HepG2 (cell line): ENCODE measurements around the gene PREP. TPM values are rescaled to one million over a fixed set of nuclear protein-coding genes. Genes with fewer than 3 reads are reported as not detected.

Experiments used
- ATAC-seq: fragments of 200-7000 bp; cut with Tn5 transposase; 3 replicates; pipeline ENCODE4 v1.9.1; 2020; ENCODE audit warnings: mild to moderate bottlenecking, moderate library complexity
- BruUV-seq: library from RNA; stranded (reverse); fragments of 400-500 nt; replicated peaks from 2 replicates; lab custom pipeline; 2021; lab: Mats Ljungman, UMichigan
- CTCF ChIA-PET: fragments of 300-600 bp; formaldehyde crosslinking; extraction: SDS; loops from one replicate; lab custom pipeline; 2021; ENCODE audit warnings: low total read pairs, inconsistent platforms, low intra/inter-chr PET ratio; lab: Yijun Ruan, JAX
- POLR2A ChIA-PET: fragments of 350-600 bp; sonication (Branson Sonifier 250); formaldehyde crosslinking; loops from one replicate; lab custom pipeline; 2020; ENCODE audit warnings: antibody characterized with exemption, inconsistent platforms; lab: Yijun Ruan, JAX
- DNase-seq: peaks from one replicate; pipeline ENCODE4 v3.0.0-alpha.2; 2015; ENCODE audit warnings: low spot score
- FAIRE-seq: peaks from 3 replicates; lab custom pipeline; 2011; peaks lifted over from hg19 to GRCh38; lab: Jason Lieb, UNC
- H2AFZ ChIP-seq: one replicate; pipeline ENCODE4 v1.6.1; 2011; ENCODE audit warnings: low read length, inconsistent platforms
- H3K27ac ChIP-seq: fragments of 300-600 bp; 3 replicates; pipeline ENCODE4 v1.8.0; 2011; ENCODE audit warnings: mixed run types, mild to moderate bottlenecking, mixed read lengths, low read length, inconsistent platforms; ENCODE audit not compliant: insufficient read depth; ENCODE audit errors: extremely low read length
- H3K27me3 ChIP-seq, 2 experiments: fragments of 200-600 bp in 1 of 2; 2 replicates in 1 of 2; 3 replicates in 1 of 2; pipeline versions ENCODE4 v1.6.0 to v1.8.0; 2011; ENCODE audit warnings: low read length in 2 of 2, mild to moderate bottlenecking in 2 of 2, moderate library complexity in 2 of 2, inconsistent platforms in 1 of 2; ENCODE audit not compliant: insufficient read depth in 2 of 2, control insufficient read depth in 1 of 2
- H3K36me3 ChIP-seq, 2 experiments: fragments of 200-600 bp in 1 of 2; replicated peaks in 1 of 2; 2 replicates in 1 of 2; 3 replicates in 1 of 2; pipeline versions ENCODE4 v1.5.1 to v1.8.0; 2011; ENCODE audit warnings: low read length in 2 of 2, inconsistent platforms in 1 of 2; ENCODE audit not compliant: insufficient read depth in 2 of 2, control insufficient read depth in 1 of 2
- H3K4me1 ChIP-seq: 2 replicates; pipeline ENCODE4 v1.5.1; 2012; ENCODE audit warnings: low read length, inconsistent platforms; ENCODE audit not compliant: insufficient read depth
- H3K4me2 ChIP-seq: 2 replicates; pipeline ENCODE4 v1.6.0; 2011; ENCODE audit warnings: low read depth, low read length, inconsistent platforms
- H3K4me3 ChIP-seq, 3 experiments: fragments of 200-600 bp in 1 of 3; sonication (generic), shearing (Covaris generic) in 1 of 3; replicated peaks in 1 of 3; 2 replicates each; pipeline ENCODE4 v1.5.1; 2011 to 2016; ENCODE audit warnings: low read length in 3 of 3, inconsistent platforms in 2 of 3, low read depth in 2 of 3, mild to moderate bottlenecking in 2 of 3, control low read depth in 1 of 3, mixed read lengths in 1 of 3; ENCODE audit not compliant: insufficient read depth in 1 of 3
- H3K79me2 ChIP-seq: one replicate; pipeline ENCODE4 v1.6.1; 2011; ENCODE audit warnings: low read length, inconsistent platforms; ENCODE audit not compliant: insufficient read depth
- H3K9ac ChIP-seq: 2 replicates; pipeline ENCODE4 v1.6.0; 2011; ENCODE audit warnings: mild to moderate bottlenecking, low read depth, low read length, inconsistent platforms; ENCODE audit not compliant: insufficient read depth
- H3K9me3 ChIP-seq: 2 replicates; pipeline ENCODE4 v1.5.1; 2012; ENCODE audit warnings: mild to moderate bottlenecking, low read length
- H4K20me1 ChIP-seq: 2 replicates; pipeline ENCODE4 v1.6.0; 2011; ENCODE audit warnings: inconsistent platforms, mild to moderate bottlenecking, low read length, moderate library complexity; ENCODE audit not compliant: insufficient read depth
- HNRNPUL1 ChIP-seq: fragments of 200-400 bp; formaldehyde crosslinking; IDR thresholded peaks from 2 replicates; pipeline ENCODE4 v1.6.1; 2017; ENCODE audit warnings: low read depth, mild to moderate bottlenecking, low read length, moderate library complexity
- KLF6 ChIP-seq: IDR thresholded peaks from 2 replicates; pipeline ENCODE4 v1.8.0; 2016; ENCODE audit warnings: missing biosample characterization, missing genetic modification reagents
- MED1 ChIP-seq: sonication (generic); formaldehyde crosslinking; IDR thresholded peaks from 2 replicates; pipeline ENCODE4 v1.4.0; 2020; ENCODE audit warnings: missing genetic modification reagents
- ZNF101 ChIP-seq: sonication (generic); formaldehyde crosslinking; IDR thresholded peaks from 2 replicates; pipeline ENCODE4 v1.4.0; 2020; ENCODE audit warnings: mild to moderate bottlenecking, low read depth, missing genetic modification reagents, borderline replicate concordance
- ZNF160 ChIP-seq: sonication (generic); formaldehyde crosslinking; IDR thresholded peaks from 2 replicates; pipeline ENCODE4 v1.8.0; 2022; ENCODE audit warnings: mild to moderate bottlenecking, inconsistent platforms, missing genetic modification reagents
- ZNF432 ChIP-seq: sonication (generic); formaldehyde crosslinking; IDR thresholded peaks from 2 replicates; pipeline ENCODE4 v1.5.0; 2020; ENCODE audit warnings: missing genetic modification reagents, mild to moderate bottlenecking, borderline replicate concordance
- ZNF598 ChIP-seq: sonication (generic); formaldehyde crosslinking; IDR thresholded peaks from 2 replicates; pipeline ENCODE4 v1.5.1; 2020; ENCODE audit warnings: mild to moderate bottlenecking, missing genetic modification reagents, borderline replicate concordance
- WGBS: methylation state at CpG from one replicate; pipeline ENCODE4 v1.1.6; 2017; ENCODE audit warnings: low lambda C conversion rate; 5-methylcytosine and 5-hydroxymethylcytosine counted together
- in situ Hi-C: cut with HindIII; loops from 2 replicates; pipeline ENCODE4 v1.10.0; 2017; ENCODE audit warnings: low pct_unique_long_range_greater_than_20kb; ENCODE audit not compliant: extremely low pct_ligation_motif_present
- intact Hi-C: fragments of 100-400 bp; cut with micrococcal nuclease; formaldehyde crosslinking; loops from one replicate; pipeline ENCODE4 v1.10.0; 2022; ENCODE audit not compliant: unreplicated experiment
- polyA plus RNA-seq, 8 experiments: library from polyadenylated mRNA; depleted of rRNA in 3 of 8; stranded (reverse) in 7 of 8; unstranded in 1 of 8; fragments of >200 nt; fragmentation: Illumina TruSeq in 4 of 8; extraction: Trizol in 4 of 8; gene quantifications; 2 replicates each; pipeline versions ENCODE4 v1.2.1 to v1.2.3, GENCODE V29; 2011 to 2016; ENCODE audit warnings: low read depth in 4 of 8, missing spikeins in 1 of 8, mixed read lengths in 1 of 8; ENCODE audit not compliant: insufficient read depth in 1 of 8
- total RNA-seq, 5 experiments: library from RNA; depleted of rRNA; stranded (reverse); fragments of >200 nt; fragmentation: Illumina TruSeq; extraction: Trizol; gene quantifications; 2 replicates each; pipeline ENCODE4 v1.2.3, GENCODE V29; 2016; ENCODE audit warnings: low read depth in 1 of 5

Gene PREP
- total and polyA plus RNA-seq, 2 of the 13 experiments (the other 11 are each of a cell fraction or from before 2014, with no cell fraction given) = 12.6 to 15.9 TPM

DNA sequence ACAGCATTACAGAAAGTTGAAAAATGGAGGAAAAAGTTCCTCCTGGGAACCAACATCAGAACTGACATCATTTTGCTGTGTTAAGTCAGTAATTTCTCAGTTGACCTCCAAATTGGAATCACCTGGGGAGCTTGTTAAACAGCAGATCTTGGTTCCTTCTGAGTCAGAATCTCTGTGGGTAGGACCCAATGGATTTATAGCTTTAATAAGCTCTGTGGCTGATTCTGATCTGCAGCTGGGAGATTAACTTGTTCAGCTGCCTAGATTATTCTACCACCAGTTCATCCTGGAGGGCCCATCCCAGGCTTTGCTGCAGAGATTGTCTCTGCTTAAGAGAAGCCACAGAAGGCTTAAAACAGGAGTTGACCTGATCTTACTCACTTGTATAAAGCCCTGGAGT is 132.4 kb downstream of the PREP start (continued):
- TF ChIP-seq ZNF432 (CRISPR knock-in tag) = no peak
- TF ChIP-seq ZNF101 = no peak
- no peak for TF ChIP-seq ZNF160
- no peak for TF ChIP-seq ZNF598 (CRISPR knock-in tag)

GRCh38 chr6:105269390-105269789 is 133.5 kb downstream of the PREP start:
- Histone ChIP-seq H3K4me1 (peaks cover 10% of the 10 kb centered on the region; the same call in 1 of the 2 replicates), H3K27ac (no peak overlapping the region), H3K9me3 (peaks cover 10% of the 10 kb centered on the region), H3K9ac (no peak overlapping the region), H3K27me3 (no peaks in the 10 kb centered on the region; a peak in 1 of 5 replicates), H4K20me1 (no peaks in the 10 kb centered on the region), H3K4me3 (no peak overlapping the region), H3K79me2 (no peaks in the 10 kb centered on the region), H2AFZ (no peak overlapping the region), H3K4me2 (no peak overlapping the region), H3K36me3 (no peaks in the 10 kb centered on the region)
- no TSS peak for BruUV-seq
- 74% methylated on average over 2 of the region's 2 CpGs for WGBS
- POLR2A ChIA-PET = no interaction called here
- intact Hi-C loops = no loop called here
- no peak for TF ChIP-seq KLF6
- no peak for TF ChIP-seq HNRNPUL1
- no peak for TF ChIP-seq MED1 (CRISPR knock-in tag)
- ATAC-seq = no peak
- FAIRE-seq = no peak
- in situ Hi-C loops = no loop called here
- DNase-seq = no peak
- CTCF ChIA-PET = no interaction called here
